ENCODE results near the gene NEUROD4.

Gene NEUROD4

DNA sequence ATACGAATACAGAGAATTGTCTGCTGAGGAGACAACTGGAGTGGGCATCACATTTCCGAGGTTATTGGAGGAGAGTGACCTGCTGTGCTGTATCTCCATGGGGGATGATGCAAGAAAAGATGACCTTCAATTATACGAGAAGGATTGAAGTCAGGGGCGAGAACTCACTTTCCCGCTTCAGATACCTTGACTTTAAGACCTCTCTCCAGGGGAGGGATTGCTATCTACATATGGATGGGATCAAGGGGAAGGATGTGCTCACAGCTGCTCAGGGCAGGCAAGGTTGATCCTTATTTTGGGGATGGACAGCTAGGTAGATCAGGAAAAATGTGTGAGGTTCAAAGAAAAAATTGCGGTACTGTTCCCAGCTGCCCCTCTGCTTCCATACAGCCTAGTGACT, 24.4 kb downstream of the NEUROD4 start:
- no peak overlapping the region for H3K9ac ChIP-seq (ENCODE audit: low read length)
- no peaks in the 10 kb centered on the region for H3K4me1 ChIP-seq (ENCODE audit: control insufficient read depth, insufficient read depth, low read length)

DNA sequence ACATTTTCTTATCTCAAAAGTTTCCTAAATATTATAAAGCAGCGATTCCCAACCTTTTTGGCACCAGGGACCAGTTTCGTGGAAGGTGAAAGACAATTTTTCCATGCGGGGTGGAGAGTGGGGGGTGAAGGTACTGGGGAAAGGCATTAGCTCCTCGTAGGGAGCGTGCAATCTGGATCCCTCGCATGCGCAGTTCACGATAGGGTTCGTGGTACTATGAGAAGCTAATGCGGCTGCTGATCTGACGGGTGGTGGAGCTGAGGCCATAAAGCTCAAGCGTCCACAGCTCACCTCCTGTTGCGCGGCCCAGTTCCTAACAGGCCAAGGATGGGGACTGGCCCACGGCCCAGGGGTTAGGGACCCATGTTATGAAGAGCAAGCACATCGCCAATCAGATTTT, 29.9 kb downstream of the NEUROD4 start:
- no peaks in the 10 kb centered on the region for H3K36me3 ChIP-seq (ENCODE audit: control insufficient read depth, insufficient read depth, low read length)
- no peak overlapping the region for H3K4me3 ChIP-seq (ENCODE audit: low read length)
- no peaks in the 10 kb centered on the region for H3K27me3 ChIP-seq (ENCODE audit: control insufficient read depth, insufficient read depth, low read length)
- H3K4me1 ChIP-seq (ENCODE audit: control insufficient read depth, insufficient read depth, low read length), result no peaks in the 10 kb centered on the region
- no peak overlapping the region for H3K9ac ChIP-seq (ENCODE audit: low read length)
- no peaks in the 10 kb centered on the region for H3K9me3 ChIP-seq (ENCODE audit: control insufficient read depth, low read length)

More for the DNA sequence above, 24.4 kb downstream of the NEUROD4 start:
- no peaks in the 10 kb centered on the region for H3K9me3 ChIP-seq (ENCODE audit: control insufficient read depth, low read length)
- no peak overlapping the region for H3K4me3 ChIP-seq (ENCODE audit: low read length)
- H3K36me3 ChIP-seq (ENCODE audit: control insufficient read depth, insufficient read depth, low read length), result no peaks in the 10 kb centered on the region
- H3K27me3 ChIP-seq (ENCODE audit: control insufficient read depth, insufficient read depth, low read length), result no peaks in the 10 kb centered on the region

DNA sequence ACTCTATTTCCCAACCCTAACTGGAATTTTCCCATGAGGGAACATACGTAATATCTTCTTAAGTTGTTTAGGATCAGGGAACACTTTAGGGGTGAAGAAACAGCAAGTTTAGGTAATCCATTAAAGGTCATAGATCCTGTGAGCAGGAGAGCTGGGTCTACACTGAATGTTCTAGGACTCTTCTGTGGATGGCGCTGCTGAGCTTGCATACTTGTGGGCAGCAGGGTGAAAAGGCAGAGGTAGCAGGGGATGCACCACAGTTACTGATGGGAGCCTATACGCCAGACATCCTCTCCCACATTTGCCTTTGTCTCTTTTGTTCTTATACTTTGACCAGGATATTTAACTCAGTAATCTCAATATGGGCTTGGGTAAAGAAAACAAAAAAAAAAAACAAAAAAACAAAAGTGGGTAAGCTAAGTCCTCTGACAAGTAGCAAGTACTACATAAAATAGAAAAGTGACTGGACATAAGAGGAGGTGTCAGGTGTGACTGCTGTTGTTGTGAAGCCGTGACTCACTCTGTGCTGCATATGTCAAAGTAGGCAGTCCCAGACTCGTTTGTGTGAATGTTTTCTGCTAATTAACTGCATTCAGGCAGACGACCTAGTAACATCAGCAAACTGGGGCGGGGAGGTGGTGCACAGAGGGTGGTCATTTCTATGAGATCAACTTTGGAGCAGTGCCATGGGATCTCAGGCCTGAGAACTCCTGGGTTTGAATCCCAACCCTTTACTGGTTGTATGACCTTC, 31.6 kb downstream of the NEUROD4 start:
- Histone ChIP-seq H3K4me1 (ENCODE audit: control insufficient read depth, insufficient read depth, low read length) (no peaks in the 10 kb centered on the region), H3K9ac (ENCODE audit: low read length) (no peak overlapping the region), H3K9me3 (ENCODE audit: control insufficient read depth, low read length) (no peaks in the 10 kb centered on the region), H3K27me3 (ENCODE audit: control insufficient read depth, insufficient read depth, low read length) (no peaks in the 10 kb centered on the region), H3K4me3 (ENCODE audit: low read length) (no peak overlapping the region), H3K36me3 (ENCODE audit: control insufficient read depth, insufficient read depth, low read length) (no peaks in the 10 kb centered on the region)

DNA sequence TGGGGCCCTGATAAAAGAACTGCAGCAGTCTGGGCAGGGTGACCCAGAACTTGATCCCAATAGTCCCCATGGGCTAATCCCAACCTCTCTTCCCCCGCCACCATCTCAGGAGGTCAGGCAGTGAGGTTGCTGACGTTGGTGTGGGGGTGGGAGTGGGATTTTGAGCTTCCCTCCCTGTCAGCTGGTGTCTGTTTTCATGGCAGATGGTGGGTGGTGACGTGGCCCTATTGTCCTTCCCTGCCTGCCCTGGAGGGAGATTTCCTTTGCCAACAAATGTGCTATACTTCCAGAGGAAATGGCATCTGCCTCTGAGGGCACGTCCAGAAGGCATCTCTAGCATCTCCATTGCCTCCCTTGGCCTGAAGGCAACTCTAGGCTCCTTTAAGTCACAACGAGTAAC, 37.7 kb downstream of the NEUROD4 start:
- Histone ChIP-seq H3K9ac (ENCODE audit: low read length) (no peak overlapping the region), H3K36me3 (ENCODE audit: control insufficient read depth, insufficient read depth, low read length) (no peaks in the 10 kb centered on the region)

DNA sequence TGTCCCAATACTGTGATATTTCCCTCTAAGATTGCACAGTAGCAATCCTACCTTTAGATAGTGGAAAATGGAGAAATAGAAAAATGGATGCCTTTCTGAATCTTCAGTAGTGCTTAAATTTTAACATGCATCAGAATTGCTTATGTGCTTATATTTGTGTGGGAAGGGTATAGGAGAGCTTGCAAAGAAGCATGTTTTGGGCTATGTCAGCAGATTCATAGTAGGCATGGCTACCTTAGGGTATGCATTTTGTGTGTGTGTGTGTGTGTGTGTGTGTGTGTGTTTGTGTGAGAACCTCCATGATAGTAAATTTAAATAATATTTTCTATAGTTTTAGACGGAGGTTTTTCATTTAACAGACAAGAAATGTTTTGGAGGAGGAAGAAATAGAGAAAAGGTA, 38.3 kb downstream of the NEUROD4 start:
- Histone ChIP-seq H3K36me3 (ENCODE audit: control insufficient read depth, insufficient read depth, low read length) (no peaks in the 10 kb centered on the region), H3K9me3 (ENCODE audit: control insufficient read depth, low read length) (no peaks in the 10 kb centered on the region), H3K4me3 (ENCODE audit: low read length) (no peak overlapping the region), H3K27me3 (ENCODE audit: control insufficient read depth, insufficient read depth, low read length) (no peaks in the 10 kb centered on the region), H3K9ac (ENCODE audit: low read length) (no peak overlapping the region), H3K4me1 (ENCODE audit: control insufficient read depth, insufficient read depth, low read length) (no peaks in the 10 kb centered on the region)

More for the DNA sequence above, 37.7 kb downstream of the NEUROD4 start:
- no peaks in the 10 kb centered on the region for H3K27me3 ChIP-seq (ENCODE audit: control insufficient read depth, insufficient read depth, low read length)
- no peaks in the 10 kb centered on the region for H3K4me1 ChIP-seq (ENCODE audit: control insufficient read depth, insufficient read depth, low read length)
- no peaks in the 10 kb centered on the region for H3K9me3 ChIP-seq (ENCODE audit: control insufficient read depth, low read length)
- H3K4me3 ChIP-seq (ENCODE audit: low read length), result no peak overlapping the region

DNA sequence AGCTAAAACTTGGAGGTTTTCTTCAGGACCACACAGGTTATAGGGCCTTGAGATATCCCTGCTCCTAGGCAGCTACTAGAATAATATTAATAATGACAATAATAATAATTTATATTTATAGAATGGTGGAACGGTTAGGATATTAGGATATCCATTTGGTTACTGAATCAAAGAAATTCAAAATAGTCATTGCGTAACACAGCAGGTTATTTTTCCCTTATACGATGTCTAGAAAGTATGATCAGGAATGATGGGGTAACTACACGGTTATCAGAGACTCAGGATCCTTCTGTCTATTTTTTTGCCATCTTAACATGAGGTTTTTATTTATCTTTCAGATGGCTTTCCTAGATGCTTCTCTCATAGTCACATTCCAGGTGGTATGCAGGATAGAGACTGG, 39.0 kb downstream of the NEUROD4 start:
- Histone ChIP-seq H3K4me3 (ENCODE audit: low read length) (no peak overlapping the region), H3K9me3 (ENCODE audit: control insufficient read depth, low read length) (no peaks in the 10 kb centered on the region), H3K27me3 (ENCODE audit: control insufficient read depth, insufficient read depth, low read length) (no peaks in the 10 kb centered on the region), H3K9ac (ENCODE audit: low read length) (no peak overlapping the region), H3K4me1 (ENCODE audit: control insufficient read depth, insufficient read depth, low read length) (no peaks in the 10 kb centered on the region), H3K36me3 (ENCODE audit: control insufficient read depth, insufficient read depth, low read length) (no peaks in the 10 kb centered on the region)

DNA sequence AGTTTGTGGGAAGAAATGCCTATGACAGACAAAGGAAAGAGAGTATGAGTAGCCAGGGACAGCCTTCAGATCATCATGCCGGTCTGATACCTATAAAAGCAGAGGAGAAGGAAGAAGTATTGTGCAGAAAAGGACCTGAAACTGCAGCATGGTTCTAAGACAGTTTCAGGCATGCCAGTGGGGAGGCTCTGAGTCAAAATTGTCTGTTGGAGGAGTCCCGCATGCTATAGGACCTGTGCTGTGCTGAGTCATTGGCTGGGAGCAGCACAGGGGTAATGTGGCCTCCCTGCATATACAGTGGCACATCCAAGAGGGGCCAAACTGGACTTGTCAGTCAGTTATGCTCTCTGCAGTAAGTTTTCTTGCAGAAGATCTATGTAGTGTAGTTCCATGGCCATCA, 40.7 kb downstream of the NEUROD4 start:
- Histone ChIP-seq H3K4me1 (ENCODE audit: control insufficient read depth, insufficient read depth, low read length) (no peaks in the 10 kb centered on the region), H3K36me3 (ENCODE audit: control insufficient read depth, insufficient read depth, low read length) (no peaks in the 10 kb centered on the region), H3K9ac (ENCODE audit: low read length) (no peak overlapping the region), H3K9me3 (ENCODE audit: control insufficient read depth, low read length) (no peaks in the 10 kb centered on the region), H3K4me3 (ENCODE audit: low read length) (no peak overlapping the region), H3K27me3 (ENCODE audit: control insufficient read depth, insufficient read depth, low read length) (no peaks in the 10 kb centered on the region)

DNA sequence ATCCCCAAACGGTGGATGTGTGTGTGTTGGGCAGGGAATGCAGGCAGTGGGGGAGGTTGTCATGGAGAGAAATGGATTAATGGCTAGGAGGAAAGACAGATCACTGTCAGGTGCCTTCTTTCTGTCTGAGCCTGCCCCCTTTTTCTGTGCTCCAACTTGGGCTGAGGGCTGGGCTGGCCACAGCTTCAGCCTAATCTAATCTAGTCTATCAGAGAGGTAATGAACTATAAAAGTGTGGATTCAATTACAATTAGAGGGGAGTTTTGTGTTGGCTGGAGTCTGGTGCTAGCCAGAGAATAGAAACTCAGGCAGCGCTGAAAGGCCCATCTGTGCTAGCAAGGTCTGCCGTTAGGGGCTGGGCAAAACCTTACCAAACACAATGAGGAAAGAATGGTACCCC, 41.2 kb downstream of the NEUROD4 start:
- Histone ChIP-seq H3K9ac (ENCODE audit: low read length) (no peak overlapping the region), H3K4me3 (ENCODE audit: low read length) (no peak overlapping the region), H3K9me3 (ENCODE audit: control insufficient read depth, low read length) (no peaks in the 10 kb centered on the region), H3K4me1 (ENCODE audit: control insufficient read depth, insufficient read depth, low read length) (no peaks in the 10 kb centered on the region), H3K27me3 (ENCODE audit: control insufficient read depth, insufficient read depth, low read length) (no peaks in the 10 kb centered on the region), H3K36me3 (ENCODE audit: control insufficient read depth, insufficient read depth, low read length) (no peaks in the 10 kb centered on the region)

DNA sequence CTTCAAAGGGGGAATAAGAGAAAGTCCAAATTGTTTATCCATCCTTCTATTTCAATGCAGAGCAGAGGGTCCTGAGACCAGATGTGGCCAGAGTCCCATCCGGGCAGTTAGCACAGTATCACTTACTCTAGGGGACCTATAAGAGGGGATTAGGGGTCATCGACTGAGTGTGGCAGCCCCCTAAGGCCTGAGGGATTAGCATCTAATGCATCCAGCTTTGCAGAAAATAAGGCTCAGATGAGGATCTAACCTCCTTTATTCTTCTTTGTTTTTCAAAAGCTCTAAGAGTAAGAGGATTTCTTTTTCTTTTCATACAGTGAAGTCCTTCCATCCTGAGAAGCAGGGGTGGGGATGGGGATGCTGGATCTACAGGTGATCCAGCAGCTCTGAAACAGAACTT, 43.5 kb downstream of the NEUROD4 start:
- Histone ChIP-seq H3K9ac (ENCODE audit: low read length) (no peak overlapping the region), H3K4me3 (ENCODE audit: low read length) (no peak overlapping the region), H3K9me3 (ENCODE audit: control insufficient read depth, low read length) (no peaks in the 10 kb centered on the region), H3K36me3 (ENCODE audit: control insufficient read depth, insufficient read depth, low read length) (no peaks in the 10 kb centered on the region), H3K4me1 (ENCODE audit: control insufficient read depth, insufficient read depth, low read length) (no peaks in the 10 kb centered on the region), H3K27me3 (ENCODE audit: control insufficient read depth, insufficient read depth, low read length) (no peaks in the 10 kb centered on the region)

DNA sequence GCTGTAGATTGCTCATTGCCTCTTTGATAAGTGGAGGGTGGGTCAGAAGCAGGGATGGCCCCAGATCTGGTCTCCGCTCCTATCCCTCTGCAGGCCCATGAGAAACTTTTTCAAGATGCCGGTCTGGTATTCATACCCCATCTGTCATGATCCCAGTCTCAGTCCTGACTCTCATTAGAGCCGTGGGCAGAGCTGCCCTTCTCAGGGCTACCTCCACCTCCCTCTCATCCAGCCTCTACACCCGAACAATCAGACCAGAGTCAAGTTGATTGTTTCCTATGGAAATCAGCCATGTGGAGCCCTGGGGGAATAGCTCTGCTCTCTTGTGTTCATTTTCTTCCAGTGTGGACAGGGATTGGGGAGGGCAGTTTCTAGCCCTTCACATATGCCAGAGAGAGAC, 45.8 kb downstream of the NEUROD4 start:
- Histone ChIP-seq H3K9ac (ENCODE audit: low read length) (no peak overlapping the region), H3K27me3 (ENCODE audit: control insufficient read depth, insufficient read depth, low read length) (no peaks in the 10 kb centered on the region), H3K9me3 (ENCODE audit: control insufficient read depth, low read length) (no peaks in the 10 kb centered on the region), H3K4me3 (ENCODE audit: low read length) (no peak overlapping the region), H3K4me1 (ENCODE audit: control insufficient read depth, insufficient read depth, low read length) (no peaks in the 10 kb centered on the region), H3K36me3 (ENCODE audit: control insufficient read depth, insufficient read depth, low read length) (no peaks in the 10 kb centered on the region)

DNA sequence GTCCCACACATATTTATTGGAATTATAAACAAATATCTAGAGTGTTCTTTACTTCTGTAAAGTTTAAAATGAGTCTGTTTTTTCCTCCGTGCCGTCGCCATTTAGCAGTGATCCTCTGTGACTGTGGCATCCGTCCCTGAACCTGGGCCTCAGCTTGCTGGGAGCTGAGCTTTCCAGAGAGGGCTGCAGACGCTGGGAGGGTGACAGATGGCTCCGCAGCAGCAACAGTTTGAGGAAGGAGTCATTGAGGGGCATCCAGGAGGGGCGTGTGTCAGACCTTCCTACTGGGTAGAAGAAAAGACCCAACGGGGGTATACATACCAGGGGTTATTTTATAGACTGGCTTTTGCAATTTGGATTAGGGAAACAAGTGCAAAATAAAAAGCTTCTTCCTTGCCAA, 47.9 kb downstream of the NEUROD4 start:
- Histone ChIP-seq H3K27me3 (ENCODE audit: control insufficient read depth, insufficient read depth, low read length) (no peaks in the 10 kb centered on the region), H3K9ac (ENCODE audit: low read length) (no peak overlapping the region), H3K9me3 (ENCODE audit: control insufficient read depth, low read length) (no peaks in the 10 kb centered on the region), H3K4me1 (ENCODE audit: control insufficient read depth, insufficient read depth, low read length) (no peaks in the 10 kb centered on the region), H3K36me3 (ENCODE audit: control insufficient read depth, insufficient read depth, low read length) (no peaks in the 10 kb centered on the region), H3K4me3 (ENCODE audit: low read length) (no peak overlapping the region)

DNA sequence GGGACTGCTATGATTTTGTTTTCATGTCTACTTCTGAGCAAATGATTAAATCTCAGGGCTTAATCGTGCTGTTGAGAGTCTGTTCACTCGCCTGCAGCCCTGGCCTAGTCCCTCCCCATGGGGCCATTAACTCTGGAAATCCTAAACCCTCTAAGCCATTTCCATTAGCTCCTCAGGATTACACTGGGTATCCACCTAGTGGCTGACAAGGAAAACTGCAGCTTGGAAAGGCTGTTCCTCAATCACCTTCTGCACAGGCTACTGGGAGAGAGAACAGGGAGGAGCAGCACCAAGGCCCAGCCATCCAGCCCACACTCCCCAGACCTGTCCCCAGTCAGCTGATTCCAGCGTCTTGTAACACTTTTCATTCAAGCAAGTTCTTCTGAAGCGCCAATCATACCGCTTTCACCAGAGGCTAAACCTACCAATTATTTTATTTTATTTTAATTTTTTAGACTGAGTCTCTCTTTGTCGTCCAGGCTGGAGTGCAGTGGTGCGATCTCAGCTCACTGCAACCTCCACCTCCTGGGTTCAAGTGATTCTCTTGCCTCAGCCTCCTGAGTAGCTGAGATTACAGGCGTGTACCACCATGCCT, 48.7 kb downstream of the NEUROD4 start:
- Histone ChIP-seq H3K4me3 (ENCODE audit: low read length) (no peak overlapping the region), H3K9me3 (ENCODE audit: control insufficient read depth, low read length) (no peaks in the 10 kb centered on the region), H3K36me3 (ENCODE audit: control insufficient read depth, insufficient read depth, low read length) (no peaks in the 10 kb centered on the region), H3K27me3 (ENCODE audit: control insufficient read depth, insufficient read depth, low read length) (no peaks in the 10 kb centered on the region), H3K4me1 (ENCODE audit: control insufficient read depth, insufficient read depth, low read length) (no peaks in the 10 kb centered on the region), H3K9ac (ENCODE audit: low read length) (no peak overlapping the region)

Measured in mucosa of stomach (tissue), 1 donor.